Rectal smooth muscle tissue (tissue), 1 donor: ENCODE measurements around the gene ZCRB1.
"Not testable (repeated sequence)": the region's sequence is repeated elsewhere in the genome, so short reads cannot be mapped to it uniquely, and the experiment has no call there.

Experiments
- H3K27ac ChIP-seq: one replicate; pipeline ENCODE4 v1.7.0; 2013; ENCODE audit warnings: low read depth, low read length, inconsistent platforms
- H3K27me3 ChIP-seq: one replicate; pipeline ENCODE4 v1.7.0; 2013; ENCODE audit warnings: low read length; ENCODE audit not compliant: control insufficient read depth, insufficient read depth
- H3K36me3 ChIP-seq: one replicate; pipeline ENCODE4 v1.7.0; 2013; ENCODE audit warnings: low read length; ENCODE audit not compliant: control insufficient read depth, insufficient read depth
- H3K4me1 ChIP-seq: one replicate; pipeline ENCODE4 v1.7.0; 2013; ENCODE audit warnings: low read length; ENCODE audit not compliant: control insufficient read depth, insufficient read depth
- H3K4me3 ChIP-seq: one replicate; pipeline ENCODE4 v1.7.0; 2013; ENCODE audit warnings: low read length
- H3K9ac ChIP-seq: one replicate; pipeline ENCODE4 v1.7.0; 2013; ENCODE audit warnings: low read length

ZCRB1 gene

DNA sequence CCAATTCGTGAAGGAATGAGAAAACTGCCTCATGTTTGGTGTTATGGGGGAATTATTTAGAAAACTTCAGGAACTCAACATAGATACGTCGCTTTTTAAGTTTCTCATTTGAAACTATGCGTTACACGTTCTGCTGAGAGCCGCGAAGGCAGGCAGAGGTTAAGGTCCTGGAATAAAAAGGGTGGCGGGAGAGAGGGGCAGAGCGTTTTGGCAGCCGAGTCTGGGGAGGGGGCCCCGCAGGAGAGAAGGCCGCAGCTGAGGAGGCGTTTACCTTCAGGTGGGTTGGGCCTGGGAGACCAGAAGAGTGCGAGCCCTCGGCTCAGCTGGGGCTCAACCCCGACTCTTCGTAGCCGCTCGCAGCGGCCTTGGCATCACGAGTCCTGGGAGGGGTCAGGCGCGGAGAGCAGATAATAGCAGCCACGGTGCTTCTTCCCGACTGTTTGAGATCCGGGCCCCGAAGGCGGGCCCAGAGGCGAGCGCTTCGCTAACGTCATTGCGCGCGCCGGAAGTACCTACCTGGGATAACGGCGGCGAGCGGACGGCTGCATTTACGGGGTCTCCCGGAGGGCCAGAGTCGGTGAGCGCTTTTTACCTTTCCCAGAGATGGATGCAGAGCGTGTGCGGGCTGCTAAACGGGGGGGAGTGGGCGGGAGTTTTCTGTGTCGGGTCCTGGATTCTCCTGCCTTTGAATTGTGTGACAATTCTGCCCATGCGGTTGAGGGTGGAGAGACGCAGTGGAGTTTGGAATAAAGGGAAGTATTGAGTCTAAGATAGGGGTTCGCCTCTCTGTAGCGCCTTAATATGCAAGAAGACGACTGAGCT lies at the start of gene ZCRB1, which contains the start of gene PPHLN1:
Gene ZCRB1 (minus strand): TSS at position 442 of the 822 bp plus-strand sequence. CDS start 1,992 bp downstream, outside the sequence.
Gene PPHLN1 (plus strand): TSS at position 515 of the 822 bp plus-strand sequence. CDS start 9,736 bp downstream, outside the sequence.
- Histone ChIP-seq H3K27me3 (no peaks in the 10 kb centered on the region), H3K4me3 (peak within 1 kb of the TSS; percentile 82), H3K9ac (peak within 1 kb of the TSS; percentile 85), H3K36me3 (no peaks in the 10 kb centered on the region), H3K4me1 (peaks cover 8% of the 10 kb centered on the region), H3K27ac (peak within 1 kb of the TSS; percentile 88)

DNA sequence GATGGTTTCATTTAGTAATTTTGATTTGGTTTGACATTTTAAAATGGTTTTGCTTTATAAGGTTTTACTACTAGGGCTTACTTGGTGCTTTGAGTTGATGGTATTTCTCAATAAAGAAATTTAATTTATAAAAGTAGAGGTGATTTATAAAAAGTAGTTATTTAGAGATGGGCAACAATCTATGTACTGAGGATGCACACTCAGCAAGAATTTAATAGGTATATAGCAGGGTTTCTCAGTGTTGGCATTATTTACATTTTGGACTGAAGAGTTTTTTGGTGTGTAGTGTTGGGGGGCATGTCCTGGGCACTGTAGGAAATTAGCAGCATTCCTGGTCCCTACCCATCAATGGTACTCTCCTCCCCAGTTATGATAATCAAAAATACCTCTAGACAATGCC lies 47.8 kb upstream of the ZCRB1 start:
- Histone ChIP-seq H3K36me3 (peaks cover 2% of the 10 kb centered on the region), H3K27me3 (no peaks in the 10 kb centered on the region), H3K4me1 (no peaks in the 10 kb centered on the region), H3K27ac (no peak overlapping the region), H3K9ac (no peak overlapping the region), H3K4me3 (no peak overlapping the region)

GRCh38 chr12:42372154-42372791 lies 46.4 kb upstream of the ZCRB1 start:
- Histone ChIP-seq H3K36me3 (peaks cover 2% of the 10 kb centered on the region), H3K27me3 (no peaks in the 10 kb centered on the region), H3K9ac (no peak overlapping the region), H3K4me1 (no peaks in the 10 kb centered on the region), H3K27ac (no peak overlapping the region), H3K4me3 (no peak overlapping the region)

- H3K36me3 ChIP-seq: no peaks in the 10 kb centered on the region
- H3K4me3 ChIP-seq: no peak overlapping the region
- no peak overlapping the region for H3K27ac ChIP-seq
- no peak overlapping the region for H3K9ac ChIP-seq
- H3K27me3 ChIP-seq: no peaks in the 10 kb centered on the region
- no peaks in the 10 kb centered on the region for H3K4me1 ChIP-seq
These were observed 44.1 kb upstream of the ZCRB1 start for GRCh38 chr12:42370013-42370412.

DNA sequence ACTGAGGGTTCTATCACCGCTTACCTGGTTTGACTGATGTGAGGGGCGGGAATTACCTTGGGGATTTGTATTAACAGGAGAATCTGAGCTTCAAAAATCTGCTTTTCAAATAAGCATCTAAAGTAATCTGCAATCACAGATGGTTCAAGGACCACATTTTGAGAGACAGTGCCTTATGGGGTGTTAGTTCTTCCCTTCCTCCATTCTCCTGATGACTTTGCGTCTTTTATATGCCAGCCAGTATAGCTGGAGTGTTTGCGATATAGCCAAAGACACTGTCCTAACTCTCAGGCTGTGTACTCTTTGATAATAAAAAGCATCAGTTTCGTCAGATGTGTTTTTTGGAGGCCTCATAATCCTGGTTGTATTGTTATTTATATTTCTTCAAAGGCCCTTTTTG lies 39.6 kb upstream of the ZCRB1 start:
- H3K9ac ChIP-seq: no peak overlapping the region
- H3K36me3 ChIP-seq: no peaks in the 10 kb centered on the region
- no peak overlapping the region for H3K4me3 ChIP-seq
- H3K4me1 ChIP-seq: no peaks in the 10 kb centered on the region
- no peaks in the 10 kb centered on the region for H3K27me3 ChIP-seq
- no peak overlapping the region for H3K27ac ChIP-seq

GRCh38 chr12:42364692-42365091 lies 38.8 kb upstream of the ZCRB1 start:
- Histone ChIP-seq H3K4me3 (no peak overlapping the region), H3K9ac (no peak overlapping the region), H3K27ac (no peak overlapping the region), H3K4me1 (no peaks in the 10 kb centered on the region), H3K27me3 (no peaks in the 10 kb centered on the region), H3K36me3 (no peaks in the 10 kb centered on the region)

- no peaks in the 10 kb centered on the region for H3K27me3 ChIP-seq
- H3K4me1 ChIP-seq: no peaks in the 10 kb centered on the region
- H3K9ac ChIP-seq: no peak overlapping the region
- no peak overlapping the region for H3K4me3 ChIP-seq
- no peaks in the 10 kb centered on the region for H3K36me3 ChIP-seq
- H3K27ac ChIP-seq: no peak overlapping the region
These were observed 36.9 kb upstream of the ZCRB1 start for GRCh38 chr12:42362647-42363260.

GRCh38 chr12:42361909-42362646 lies 36.2 kb upstream of the ZCRB1 start:
- H3K9ac ChIP-seq: no peak overlapping the region
- no peaks in the 10 kb centered on the region for H3K4me1 ChIP-seq
- no peaks in the 10 kb centered on the region for H3K36me3 ChIP-seq
- no peak overlapping the region for H3K4me3 ChIP-seq
- no peak overlapping the region for H3K27ac ChIP-seq
- no peaks in the 10 kb centered on the region for H3K27me3 ChIP-seq

- H3K36me3 ChIP-seq: peaks cover 4% of the 10 kb centered on the region
- H3K4me3 ChIP-seq: no peak overlapping the region
- no peaks in the 10 kb centered on the region for H3K4me1 ChIP-seq
- H3K9ac ChIP-seq: no peak overlapping the region
- H3K27ac ChIP-seq: no peak overlapping the region
- H3K27me3 ChIP-seq: no peaks in the 10 kb centered on the region
These were observed 35.0 kb upstream of the ZCRB1 start for GRCh38 chr12:42360747-42361403.

GRCh38 chr12:42356344-42356743 lies 30.4 kb upstream of the ZCRB1 start:
- no peaks in the 10 kb centered on the region for H3K27me3 ChIP-seq

GRCh38 chr12:42350021-42350407 lies 24.1 kb upstream of the ZCRB1 start:
- not testable (repeated sequence) for H3K9ac ChIP-seq, H3K27me3 ChIP-seq, H3K36me3 ChIP-seq, H3K4me3 ChIP-seq, H3K27ac ChIP-seq, H3K4me1 ChIP-seq

More at GRCh38 chr12:42356344-42356743, 30.4 kb upstream of the ZCRB1 start:
- H3K27ac ChIP-seq: no peak overlapping the region
- H3K4me1 ChIP-seq: no peaks in the 10 kb centered on the region
- no peak overlapping the region for H3K4me3 ChIP-seq
- H3K36me3 ChIP-seq: peaks cover 4% of the 10 kb centered on the region
- no peak overlapping the region for H3K9ac ChIP-seq
